Gastroesophageal sphincter (tissue), 4 donors: ENCODE results near the gene GOLM1. TPM values are rescaled to one million over a fixed set of nuclear protein-coding genes. Genes with fewer than 3 reads are reported as not detected.
"Not testable (repeated sequence)": the region's sequence is repeated elsewhere in the genome, so short reads cannot be mapped to it uniquely, and the experiment has no call there.

Experiments used
- ATAC-seq: fragments of 150-250 bp; one replicate; pipeline ENCODE4 v1.9.1; 2016; ENCODE audit warnings: mild to moderate bottlenecking, moderate library complexity
- H3K27ac ChIP-seq, 4 donors: fragments of 200-600 bp; sonication (generic) in 3 of 4; 1 replicate in 3 of 4; 2 replicates in 1 of 4; pipeline ENCODE4 v1.5.1; 2016 to 2019
- H3K27me3 ChIP-seq: fragments of 200-600 bp; sonication (generic); one replicate; pipeline ENCODE4 v1.5.1; 2019
- H3K36me3 ChIP-seq, 2 donors: fragments of 200-600 bp; sonication (generic); one replicate each; pipeline ENCODE4 v1.5.1; 2019; ENCODE audit warnings: control low read depth in 1 of 2
- H3K4me1 ChIP-seq, 3 donors: fragments of 200-600 bp; sonication (generic); 1 replicate in 2 of 3; 2 replicates in 1 of 3; pipeline ENCODE4 v1.5.1; 2016 to 2019; ENCODE audit warnings: control low read depth in 2 of 3
- H3K4me3 ChIP-seq, 2 donors: fragments of 200-600 bp; sonication (generic); one replicate each; pipeline ENCODE4 v1.5.1; 2019; ENCODE audit warnings: mild to moderate bottlenecking in 1 of 2, moderate library complexity in 1 of 2
- H3K9me3 ChIP-seq, 3 donors: fragments of 200-600 bp; sonication (generic); one replicate each; pipeline ENCODE4 v1.5.1; 2017 to 2019; ENCODE audit warnings: control low read depth in 2 of 3
- EP300 ChIP-seq: sonication (generic); formaldehyde crosslinking; IDR thresholded peaks from one replicate; pipeline ENCODE4 v1.6.1; 2017; ENCODE audit warnings: antibody characterized with exemption, mild to moderate bottlenecking
- POLR2A ChIP-seq, 2 donors: fragments of 450-650 bp; IDR thresholded peaks; one replicate each; pipeline ENCODE4 v1.6.1; 2017; ENCODE audit warnings: antibody characterized with exemption in 2 of 2, mild to moderate bottlenecking in 2 of 2, moderate library complexity in 1 of 2
- POLR2AphosphoS5 ChIP-seq: sonication (generic); formaldehyde crosslinking; IDR thresholded peaks from one replicate; pipeline ENCODE4 v1.6.1; 2017; ENCODE audit warnings: antibody characterized with exemption
- WGBS, 2 donors: methylation state at CpG; one replicate each; pipeline ENCODE4 v1.1.5; 2018; ENCODE audit warnings: low coverage in 1 of 2; 5-methylcytosine and 5-hydroxymethylcytosine counted together
- total RNA-seq, 4 donors: library from RNA; depleted of rRNA; stranded (reverse); fragments of >200 nt; gene quantifications; one replicate each; pipeline ENCODE4 v1.1.0, GENCODE V29; 2016
- TF ChIP-seq, protein P1 (sequence below), 4 experiments: fragments of 200-600 bp in 2 of 4; fragments of 450-650 bp in 2 of 4; sonication (generic) in 1 of 4; IDR thresholded peaks; one replicate each; pipeline ENCODE4 v1.5.1; 2017 to 2019; ENCODE audit warnings: antibody characterized with exemption in 4 of 4, mild to moderate bottlenecking in 2 of 4, moderate library complexity in 2 of 4

Gene GOLM1, protein sequence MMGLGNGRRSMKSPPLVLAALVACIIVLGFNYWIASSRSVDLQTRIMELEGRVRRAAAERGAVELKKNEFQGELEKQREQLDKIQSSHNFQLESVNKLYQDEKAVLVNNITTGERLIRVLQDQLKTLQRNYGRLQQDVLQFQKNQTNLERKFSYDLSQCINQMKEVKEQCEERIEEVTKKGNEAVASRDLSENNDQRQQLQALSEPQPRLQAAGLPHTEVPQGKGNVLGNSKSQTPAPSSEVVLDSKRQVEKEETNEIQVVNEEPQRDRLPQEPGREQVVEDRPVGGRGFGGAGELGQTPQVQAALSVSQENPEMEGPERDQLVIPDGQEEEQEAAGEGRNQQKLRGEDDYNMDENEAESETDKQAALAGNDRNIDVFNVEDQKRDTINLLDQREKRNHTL
- total RNA-seq, result 10 to 100 TPM in 1 of 4 donors, 1 to 10 TPM in 3; 4.8 to 22.2 (median 8.0) TPM

- peak; percentile 92 for ATAC-seq
- WGBS, 2 donors, result 0 to 3% methylated on average over 8 to 15 of the region's 125 CpGs
Observed at GRCh38 chr9:86098824-86099700, at the start of gene GOLM1. Gene GOLM1, minus strand, starts transcription at chr9:86099558. Its CDS starts 20,238 bp downstream, at chr9:86079320.

GRCh38 chr9:86146671-86147070, 47.3 kb upstream of the GOLM1 start:
- not testable (repeated sequence) for H3K27me3 ChIP-seq, H3K4me3 ChIP-seq, H3K4me1 ChIP-seq, H3K36me3 ChIP-seq, ATAC-seq, H3K27ac ChIP-seq
- 96 to 100% methylated on average over 4 of the region's 4 CpGs for WGBS, 2 donors
- H3K9me3 ChIP-seq, result peaks cover 0 to 17% (median 0%) of the 10 kb centered on the region in 3 donors

More at GRCh38 chr9:86098824-86099700, at the start of gene GOLM1:
- peak within 1 kb of the TSS in 3 of 4 donors; percentile 76 to 86 (median 81) for H3K27ac ChIP-seq
- no peaks in the 10 kb centered on the region for H3K9me3 ChIP-seq
- no peaks in the 10 kb centered on the region for H3K36me3 ChIP-seq
- H3K4me3 ChIP-seq, result peak within 1 kb of the TSS; percentile 44 to 77
- peaks cover 0 to 22% (median 0%) of the 10 kb centered on the region in 3 donors for H3K4me1 ChIP-seq
- TF ChIP-seq POLR2AphosphoS5, result no peak
- TF ChIP-seq, protein P1, sequence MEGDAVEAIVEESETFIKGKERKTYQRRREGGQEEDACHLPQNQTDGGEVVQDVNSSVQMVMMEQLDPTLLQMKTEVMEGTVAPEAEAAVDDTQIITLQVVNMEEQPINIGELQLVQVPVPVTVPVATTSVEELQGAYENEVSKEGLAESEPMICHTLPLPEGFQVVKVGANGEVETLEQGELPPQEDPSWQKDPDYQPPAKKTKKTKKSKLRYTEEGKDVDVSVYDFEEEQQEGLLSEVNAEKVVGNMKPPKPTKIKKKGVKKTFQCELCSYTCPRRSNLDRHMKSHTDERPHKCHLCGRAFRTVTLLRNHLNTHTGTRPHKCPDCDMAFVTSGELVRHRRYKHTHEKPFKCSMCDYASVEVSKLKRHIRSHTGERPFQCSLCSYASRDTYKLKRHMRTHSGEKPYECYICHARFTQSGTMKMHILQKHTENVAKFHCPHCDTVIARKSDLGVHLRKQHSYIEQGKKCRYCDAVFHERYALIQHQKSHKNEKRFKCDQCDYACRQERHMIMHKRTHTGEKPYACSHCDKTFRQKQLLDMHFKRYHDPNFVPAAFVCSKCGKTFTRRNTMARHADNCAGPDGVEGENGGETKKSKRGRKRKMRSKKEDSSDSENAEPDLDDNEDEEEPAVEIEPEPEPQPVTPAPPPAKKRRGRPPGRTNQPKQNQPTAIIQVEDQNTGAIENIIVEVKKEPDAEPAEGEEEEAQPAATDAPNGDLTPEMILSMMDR (IDR thresholded peaks at IDR 0.05), result peak in 3 of 4 experiments; percentile 20 to 37 (median 33)
- H3K27me3 ChIP-seq, result no peaks in the 10 kb centered on the region

GRCh38 chr9:86145960-86146359, 46.6 kb upstream of the GOLM1 start:
- WGBS, 2 donors, result 83% methylated on average over 1 of the region's 1 CpG; no CpG with 5 or more reads in 1 of the 2 donors
- not testable (repeated sequence) for H3K4me3 ChIP-seq

GRCh38 chr9:86142973-86143372, 43.6 kb upstream of the GOLM1 start:
- Histone ChIP-seq H3K4me1 (no peaks in the 10 kb centered on the region), H3K27me3 (no peaks in the 10 kb centered on the region), H3K27ac (no peak overlapping the region), H3K36me3 (no peaks in the 10 kb centered on the region), H3K4me3 (no peak overlapping the region), H3K9me3 (peaks cover 0 to 17% (median 0%) of the 10 kb centered on the region in 3 donors)
- 93 to 94% methylated on average over 2 of the region's 2 CpGs for WGBS, 2 donors
- ATAC-seq, result no peak
- TF ChIP-seq, protein P1 (IDR thresholded peaks at IDR 0.05), result no peak
- TF ChIP-seq EP300 (no peak), POLR2A (IDR thresholded peaks at IDR 0.05) (no peak), POLR2AphosphoS5 (no peak)

More at GRCh38 chr9:86145960-86146359, 46.6 kb upstream of the GOLM1 start:
- not testable (repeated sequence) for H3K36me3 ChIP-seq, H3K4me1 ChIP-seq, H3K27ac ChIP-seq, ATAC-seq, H3K27me3 ChIP-seq
- H3K9me3 ChIP-seq, result peaks cover 0 to 17% (median 0%) of the 10 kb centered on the region in 3 donors

GRCh38 chr9:86141843-86142242, 42.5 kb upstream of the GOLM1 start:
- 72 to 75% methylated on average over 3 of the region's 3 CpGs for WGBS, 2 donors
- H3K4me3 ChIP-seq, result no peak overlapping the region
- H3K9me3 ChIP-seq, result peaks cover 0 to 13% (median 0%) of the 10 kb centered on the region in 3 donors
- ATAC-seq, result no peak
- no peaks in the 10 kb centered on the region for H3K36me3 ChIP-seq
- H3K27me3 ChIP-seq, result no peaks in the 10 kb centered on the region
- TF ChIP-seq, protein P1 (IDR thresholded peaks at IDR 0.05), result no peak
- TF ChIP-seq POLR2A (IDR thresholded peaks at IDR 0.05), result no peak
- H3K27ac ChIP-seq, result no peak overlapping the region
- H3K4me1 ChIP-seq, result no peaks in the 10 kb centered on the region
